ENCODE results near the gene SMIM29.

Gene SMIM29

DNA sequence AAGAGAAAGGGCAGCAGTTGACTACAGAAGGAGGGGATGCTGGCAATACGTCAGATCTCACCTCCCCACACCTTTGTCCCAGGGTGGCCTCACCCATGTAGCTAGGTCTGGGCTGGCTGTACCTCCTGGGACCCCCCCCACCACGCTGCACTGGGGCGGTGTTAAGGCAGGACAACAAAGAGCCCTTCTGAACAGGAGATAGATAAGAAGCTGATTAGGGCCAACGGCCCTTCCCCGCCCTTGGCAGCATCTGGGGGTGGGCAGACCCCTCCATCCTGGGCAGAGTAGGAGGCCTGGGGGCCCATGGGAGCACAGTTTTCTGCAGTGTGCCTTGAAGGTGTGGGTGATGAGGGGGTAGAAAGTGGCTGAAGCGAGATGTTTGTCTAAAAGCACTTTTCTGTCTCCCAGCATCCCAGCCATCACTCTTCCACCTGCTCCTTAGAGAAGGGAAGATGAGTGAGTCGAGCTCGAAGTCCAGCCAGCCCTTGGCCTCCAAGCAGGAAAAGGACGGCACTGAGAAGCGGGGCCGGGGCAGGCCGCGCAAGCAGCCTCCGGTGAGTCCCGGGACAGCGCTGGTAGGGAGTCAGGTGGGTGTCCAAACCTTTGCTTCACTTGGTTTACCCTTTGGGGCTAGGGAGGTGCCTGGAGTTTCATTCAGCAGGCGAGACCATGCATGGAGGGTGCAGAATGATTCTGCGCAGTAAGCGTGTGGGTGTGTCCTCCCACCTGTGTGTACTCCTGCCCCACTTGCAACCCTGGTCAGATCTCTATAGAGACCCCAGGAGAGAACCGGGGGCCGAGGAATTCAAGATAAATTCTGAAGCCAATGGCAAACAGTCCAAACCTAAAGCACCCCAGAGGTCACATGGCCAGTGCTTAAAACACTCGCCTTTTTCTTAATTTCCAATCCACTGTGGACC is 8.2 kb downstream of the SMIM29 start:
- no peak for DNase-seq (ENCODE audit: low read depth in 2 of 2)

- no peak for DNase-seq (ENCODE audit: low read depth in 2 of 2)
Observed at GRCh38 chr6:34239893-34240292, 8.9 kb downstream of the SMIM29 start.

- no peak for DNase-seq (ENCODE audit: low read depth in 2 of 2)
Observed at GRCh38 chr6:34239500-34239825, 9.3 kb downstream of the SMIM29 start.

- no peak for DNase-seq (ENCODE audit: low read depth in 2 of 2)
Observed at GRCh38 chr6:34238585-34239499, 10.0 kb downstream of the SMIM29 start.

DNA sequence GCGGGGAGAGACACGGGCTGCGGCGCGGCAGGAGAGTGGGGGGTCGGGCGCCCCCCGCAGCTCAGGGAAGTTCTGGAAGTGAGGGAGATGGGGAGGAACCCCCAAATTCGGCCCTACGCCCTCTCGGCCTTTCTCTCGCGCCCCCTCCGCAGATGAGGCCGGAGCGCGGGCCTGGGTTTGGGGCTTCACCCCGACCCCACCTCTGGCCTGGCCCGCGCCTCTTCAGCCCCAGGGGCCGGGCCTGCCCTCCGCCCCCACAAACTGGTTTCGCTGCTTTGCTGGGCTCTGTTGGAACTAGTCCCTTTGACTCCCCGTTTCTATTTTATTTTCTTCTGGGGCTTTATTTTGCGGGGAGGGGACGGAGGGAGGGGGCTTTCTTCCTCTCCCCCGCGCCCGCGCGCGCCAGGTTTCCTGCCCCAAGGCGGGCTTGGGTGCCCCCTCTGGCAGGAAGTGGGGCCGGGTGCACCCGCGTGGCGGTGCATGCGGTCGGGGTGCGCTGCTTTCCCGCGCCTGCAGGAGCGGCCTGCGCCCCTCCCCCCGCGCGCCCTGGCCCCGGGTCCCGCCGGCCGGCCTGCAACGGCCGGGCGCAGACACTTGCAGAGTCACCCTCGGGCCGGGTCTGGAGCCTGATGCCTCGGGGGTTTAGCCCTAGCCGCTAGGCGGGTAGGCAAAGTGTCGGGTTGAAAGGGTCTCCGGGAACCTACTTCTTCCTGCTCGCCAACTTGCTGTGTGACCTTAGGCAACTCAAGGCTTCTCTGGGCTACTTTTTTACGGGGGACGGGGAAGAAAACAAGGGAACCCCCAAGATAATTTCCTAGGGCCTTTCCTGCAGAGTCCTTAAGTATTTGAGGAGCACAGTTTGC is 10.9 kb downstream of the SMIM29 start:
- peak in 1 of 2 donors; percentile 62 for DNase-seq (ENCODE audit: low read depth in 2 of 2)

GRCh38 chr6:34237316-34237721 is 11.5 kb downstream of the SMIM29 start:
- DNase-seq (ENCODE audit: low read depth in 2 of 2) = no peak

- DNase-seq (ENCODE audit: low read depth in 2 of 2) = peak; percentile 84 to 89
Observed at GRCh38 chr6:34236443-34237315, 12.1 kb downstream of the SMIM29 start, which contains the start of gene HMGA1. HMGA1 (plus strand) TSS chr6:34236873; CDS start chr6:34240781, 3,908 bp downstream.

- DNase-seq (ENCODE audit: low read depth in 2 of 2) = no peak
Observed at GRCh38 chr6:34236131-34236442, 12.7 kb downstream of the SMIM29 start.

DNA sequence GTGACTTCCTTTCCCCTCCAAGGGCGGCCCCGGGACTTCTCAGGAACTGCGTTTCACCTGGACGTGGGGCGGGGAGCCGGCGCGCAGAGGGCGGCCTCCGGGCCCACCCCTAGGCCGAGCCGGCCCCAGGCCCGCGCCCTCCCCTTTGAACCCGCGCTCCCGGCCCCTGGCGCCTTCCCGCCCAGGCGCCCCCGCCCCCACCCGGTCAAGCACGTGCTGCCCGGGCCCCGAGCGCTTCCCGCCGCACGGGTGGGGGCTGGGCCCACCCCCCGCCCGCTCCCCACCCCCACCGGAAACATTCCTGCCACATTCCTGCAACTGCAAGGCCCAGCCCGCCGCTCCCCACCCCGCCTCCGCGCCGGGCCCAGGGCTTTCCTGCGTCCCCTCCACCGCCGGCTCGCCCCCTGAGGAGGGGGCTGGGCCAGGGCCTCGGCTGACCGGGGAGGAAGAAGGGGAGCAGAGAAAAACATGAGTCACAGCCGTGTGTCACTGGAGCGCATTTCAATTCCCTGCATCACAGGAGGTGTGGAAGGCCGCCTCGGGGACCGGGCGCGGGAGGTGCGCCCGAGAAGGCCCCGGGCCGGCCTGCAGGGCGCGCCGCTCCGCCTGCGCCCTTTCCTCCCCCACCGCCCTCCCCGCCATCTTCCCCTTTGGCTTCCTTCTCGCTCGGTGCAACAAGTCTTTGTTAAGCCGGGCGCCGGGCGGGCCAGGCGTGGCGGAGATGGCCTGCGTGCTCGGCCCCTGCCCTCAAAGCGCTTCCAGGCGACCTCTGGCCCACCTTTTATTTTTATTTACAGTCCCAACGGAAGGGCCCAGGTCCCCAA is 13.3 kb downstream of the SMIM29 start:
- peak; percentile 51 to 53 for DNase-seq (ENCODE audit: low read depth in 2 of 2)

DNA sequence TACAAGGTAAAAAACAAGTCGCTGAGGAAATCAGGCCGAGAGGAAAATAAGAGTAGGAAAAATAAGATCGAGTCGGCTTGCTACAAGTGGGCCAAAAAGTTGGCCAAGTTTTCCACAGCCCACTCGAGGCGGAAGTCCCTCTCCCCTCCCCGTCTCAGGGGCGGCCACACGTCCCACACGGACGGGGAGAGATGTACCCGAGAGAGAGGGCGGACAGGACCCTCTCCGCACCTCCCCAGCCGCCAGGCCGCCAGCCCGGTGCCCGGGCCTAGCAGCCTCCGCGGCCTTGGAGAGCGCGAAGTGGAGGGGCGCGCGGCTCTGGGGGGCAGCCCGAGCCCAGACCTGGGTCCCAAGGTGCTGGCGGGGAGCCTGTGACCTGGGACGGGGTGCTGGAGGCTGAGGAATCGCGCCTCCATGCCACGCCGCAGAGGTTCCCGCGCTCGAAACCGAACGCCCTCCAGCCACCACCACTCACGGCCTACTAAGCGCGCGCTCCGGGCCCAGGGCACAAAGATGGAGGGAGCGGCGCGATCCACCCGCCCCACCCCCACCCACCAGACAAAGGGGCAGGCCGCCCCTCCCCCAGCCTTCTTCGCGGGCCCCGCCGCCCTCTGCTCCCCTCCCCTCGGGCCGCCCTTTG is 14.0 kb downstream of the SMIM29 start:
- DNase-seq (ENCODE audit: low read depth in 2 of 2) = no peak

GRCh38 chr6:34233867-34234266 is 14.9 kb downstream of the SMIM29 start:
- DNase-seq (ENCODE audit: low read depth in 2 of 2) = no peak

- no peak for DNase-seq (ENCODE audit: low read depth in 2 of 2)
Observed at GRCh38 chr6:34232901-34233300, 15.9 kb downstream of the SMIM29 start.

GRCh38 chr6:34231566-34232336 is 17.1 kb downstream of the SMIM29 start:
- DNase-seq (ENCODE audit: low read depth in 2 of 2) = no peak

DNA sequence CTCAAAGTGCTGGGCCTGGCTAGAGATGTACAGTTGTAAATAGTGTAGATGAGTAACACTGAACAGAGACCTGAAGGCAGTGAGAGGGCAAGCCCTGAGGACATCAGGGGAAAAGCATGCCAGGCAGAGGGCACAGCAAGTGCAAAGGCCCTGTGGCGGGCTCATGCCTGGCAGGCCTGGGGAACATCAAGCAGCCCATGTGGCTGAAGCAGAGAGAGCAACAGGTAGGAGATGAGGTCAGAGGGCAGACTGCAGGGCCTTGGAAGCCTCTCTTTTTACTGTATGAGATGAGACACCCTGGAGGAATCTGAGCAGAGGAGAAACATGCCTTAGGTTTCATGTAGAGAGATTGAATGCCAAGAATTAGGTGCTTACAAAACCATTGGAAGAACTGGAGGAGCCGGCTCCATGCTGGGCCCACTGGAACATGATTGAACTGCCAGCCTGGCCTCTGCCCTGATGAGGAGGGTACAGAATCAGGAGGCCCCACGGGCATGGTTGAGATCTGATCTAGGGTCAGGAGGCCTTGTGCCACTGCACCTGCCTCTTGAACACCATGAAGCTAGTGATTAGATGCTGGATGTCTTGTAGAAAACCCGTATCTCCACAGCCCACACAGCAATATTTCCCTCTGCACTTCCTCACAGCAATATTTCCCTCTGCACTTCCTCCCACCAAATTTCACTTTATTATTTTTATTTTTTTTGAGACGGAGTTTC is 18.0 kb downstream of the SMIM29 start:
- no peak for DNase-seq (ENCODE audit: low read depth in 2 of 2)

GRCh38 chr6:34229877-34230276 is 18.9 kb downstream of the SMIM29 start:
- DNase-seq (ENCODE audit: low read depth in 2 of 2) = no peak

DNA sequence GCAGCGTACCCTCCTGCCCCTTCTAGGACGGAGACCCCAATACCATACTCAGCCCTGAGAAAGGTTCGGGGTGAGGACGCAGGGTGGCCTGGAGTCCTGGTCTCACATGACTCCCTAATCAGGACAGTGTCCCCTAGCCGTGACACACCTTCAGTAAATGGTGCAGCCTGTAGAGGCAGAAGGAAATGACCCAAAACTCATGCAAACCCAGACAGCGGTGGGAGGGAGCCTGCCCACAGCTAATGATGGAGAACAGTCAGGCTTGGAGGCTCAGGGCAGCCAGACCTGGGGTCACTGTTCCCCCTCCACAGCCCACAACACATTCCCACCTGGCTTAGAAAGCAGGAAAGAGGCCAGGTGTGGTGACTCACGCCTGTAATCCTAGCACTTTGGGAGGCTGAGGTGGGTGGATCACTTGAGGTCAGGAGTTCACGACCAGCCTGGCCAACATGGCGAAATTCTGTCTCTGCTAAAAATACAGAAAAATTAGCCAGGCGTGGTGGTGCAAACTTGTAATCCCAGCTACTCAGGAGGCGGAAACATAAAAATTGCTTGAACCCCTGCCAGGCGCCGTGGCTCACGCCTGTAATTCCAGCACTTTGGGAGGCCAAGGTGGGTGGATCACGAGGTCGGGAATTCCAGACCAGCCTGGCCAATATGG is 20.9 kb downstream of the SMIM29 start:
- no peak for DNase-seq (ENCODE audit: low read depth in 2 of 2)
